T-helper 2 cell (primary cell): ENCODE results near the gene FBLN7.

Experiments used
- DNase-seq, 5 experiments: peaks; one replicate each; pipeline versions ENCODE4 v3.0.0 to v3.0.0-alpha.2; 2012 to 2022

FBLN7 gene

GRCh38 chr2:112157472-112157871 is 19.3 kb downstream of the FBLN7 start:
- DNase-seq, result no peak

- no peak for DNase-seq
Observed at GRCh38 chr2:112159454-112159921, 21.3 kb downstream of the FBLN7 start.

GRCh38 chr2:112160283-112161250 is 22.4 kb downstream of the FBLN7 start:
- DNase-seq, result no peak

- DNase-seq, result no peak
Observed at GRCh38 chr2:112161431-112162145, 23.4 kb downstream of the FBLN7 start.

GRCh38 chr2:112162341-112162740 is 24.2 kb downstream of the FBLN7 start:
- DNase-seq, result no peak

- DNase-seq, result no peak
Observed at GRCh38 chr2:112162956-112163355, 24.8 kb downstream of the FBLN7 start.

- no peak for DNase-seq
Observed at GRCh38 chr2:112163541-112163981, 25.4 kb downstream of the FBLN7 start.

GRCh38 chr2:112164876-112165275 is 26.7 kb downstream of the FBLN7 start:
- DNase-seq, result no peak

GRCh38 chr2:112165296-112165695 is 27.1 kb downstream of the FBLN7 start:
- DNase-seq, result no peak

- no peak for DNase-seq
Observed at GRCh38 chr2:112166806-112167499, 28.8 kb downstream of the FBLN7 start.

- DNase-seq, result peak in 1 of 5 experiments; percentile 31
Observed at GRCh38 chr2:112168422-112169124, 30.4 kb downstream of the FBLN7 start.

- no peak for DNase-seq
Observed at GRCh38 chr2:112170495-112170894, 32.3 kb downstream of the FBLN7 start.

GRCh38 chr2:112173646-112174319 is 35.6 kb downstream of the FBLN7 start:
- no peak for DNase-seq

GRCh38 chr2:112174383-112174782 is 36.2 kb downstream of the FBLN7 start:
- DNase-seq, result no peak

- no peak for DNase-seq
Observed at GRCh38 chr2:112175333-112175732, 37.1 kb downstream of the FBLN7 start.

- DNase-seq, result no peak
Observed at GRCh38 chr2:112175958-112176573, 37.9 kb downstream of the FBLN7 start.

- DNase-seq, result peak; percentile 6 to 75 (median 52)
Observed at GRCh38 chr2:112181571-112182290, 43.5 kb downstream of the FBLN7 start.

- DNase-seq, result peak in 3 of 5 experiments; percentile 24 to 59 (median 26)
Observed at GRCh38 chr2:112182581-112183034, 44.4 kb downstream of the FBLN7 start.

- peak in 1 of 5 experiments; percentile 25 for DNase-seq
Observed at GRCh38 chr2:112183327-112184025, 45.3 kb downstream of the FBLN7 start.

- DNase-seq, result no peak
Observed at GRCh38 chr2:112184121-112184520, 45.9 kb downstream of the FBLN7 start.
